ENCODE data around the gene LILRB1.
"Not testable (repeated sequence)": the region's sequence is repeated elsewhere in the genome, so short reads cannot be mapped to it uniquely, and the experiment has no call there.

DNA sequence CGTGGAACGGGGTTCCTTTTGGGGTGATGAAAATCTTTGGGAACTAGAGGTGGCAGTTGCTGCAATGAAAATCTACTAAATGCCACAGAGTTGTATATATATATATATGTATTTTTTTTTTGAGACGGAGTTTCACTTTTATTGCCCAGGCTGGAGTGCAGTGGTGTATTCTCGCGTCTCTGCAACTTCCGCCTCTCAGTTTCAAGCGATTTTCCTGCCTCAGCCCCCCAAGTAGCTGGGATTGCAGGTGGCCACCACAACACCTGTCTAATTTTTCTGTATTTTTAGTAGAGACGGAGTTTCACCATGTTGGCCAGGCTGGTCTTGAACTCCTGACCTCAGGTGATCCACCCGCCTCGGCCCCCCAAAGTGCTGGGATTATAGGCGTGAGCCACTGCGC is 51.3 kb downstream of the LILRB1 start:
- TF ChIP-seq EZH2phosphoT487 (IDR thresholded peaks at IDR 0.05; ENCODE audit: borderline replicate concordance); CTCF (conservative IDR thresholded peaks at IDR 0.05; ENCODE audit: low read length): not testable (repeated sequence)

All from Loucy (cell line).